ENCODE data around the gene EPB41. TPM values are rescaled to one million over a fixed set of nuclear protein-coding genes. Genes with fewer than 3 reads are reported as not detected.
"Not testable (repeated sequence)": the region's sequence is repeated elsewhere in the genome, so short reads cannot be mapped to it uniquely, and the experiment has no call there.

Gene EPB41
- total RNA-seq, 2 experiments from 2014 or later = 67.6 to 71.0 TPM

- peaks cover 67% of the 10 kb centered on the region for H3K4me1 Mint-ChIP-seq (ENCODE audit: low read depth)
- ChIA-PET POLR2A (interaction anchor here (2.7 kb wide), 1 partner anchor 14 kb away, joined by 13 read pairs; the partner anchor contains the start of gene EPB41), CTCF (interaction anchor here (0.7 to 2.4 kb wide), 2 partner anchors 9 to 46 kb away, joined by 3 to 7 read pairs; no protein-coding TSS in a partner anchor)
- H3K4me3 Mint-ChIP-seq = peak overlapping the region; percentile 57
- H3K27me3 Mint-ChIP-seq = no peaks in the 10 kb centered on the region
- H3K27ac Mint-ChIP-seq = peak overlapping the region; percentile 85
- H3K9me3 Mint-ChIP-seq = no peaks in the 10 kb centered on the region
- intact Hi-C loops (cut with micrococcal nuclease) = loop anchor here (5.0 kb wide), 1 partner anchor 41 kb away; no protein-coding TSS in a partner anchor
- H3K36me3 Mint-ChIP-seq = no peaks in the 10 kb centered on the region
- no peak for DNase-seq
These were observed 14.1 kb downstream of the EPB41 start for GRCh38 chr1:28928314-28928941.

GRCh38 chr1:28933277-28933676, 18.9 kb downstream of the EPB41 start:
- H3K4me3 Mint-ChIP-seq = peak overlapping the region; percentile 3
- H3K4me1 Mint-ChIP-seq (ENCODE audit: low read depth) = peaks cover 72% of the 10 kb centered on the region
- intact Hi-C loops (cut with micrococcal nuclease) = loop anchor here (2.0 kb wide), 1 partner anchor 30 kb away; no protein-coding TSS in a partner anchor
- ChIA-PET POLR2A (no interaction called here), CTCF (interaction anchor here (1.3 kb wide), 1 partner anchor 101 kb away, joined by 4 read pairs; no protein-coding TSS in a partner anchor)
- H3K9me3 Mint-ChIP-seq = peaks cover 6% of the 10 kb centered on the region
- H3K27ac Mint-ChIP-seq = peak overlapping the region; percentile 1
- no peak for DNase-seq
- H3K36me3 Mint-ChIP-seq = peaks cover 6% of the 10 kb centered on the region
- H3K27me3 Mint-ChIP-seq = no peaks in the 10 kb centered on the region

- peaks cover 69% of the 10 kb centered on the region for H3K4me1 Mint-ChIP-seq (ENCODE audit: low read depth)
- intact Hi-C loops (cut with micrococcal nuclease) = loop anchor here (2.0 kb wide), 1 partner anchor 29 kb away; no protein-coding TSS in a partner anchor
- ChIA-PET CTCF (no interaction called here), POLR2A (no interaction called here)
- H3K4me3 Mint-ChIP-seq = peak overlapping the region; percentile 2
- no peaks in the 10 kb centered on the region for H3K27me3 Mint-ChIP-seq
- no peak for DNase-seq
- peak overlapping the region; percentile 40 for H3K27ac Mint-ChIP-seq
- peaks cover 6% of the 10 kb centered on the region for H3K9me3 Mint-ChIP-seq
- H3K36me3 Mint-ChIP-seq = peaks cover 6% of the 10 kb centered on the region
These were observed 19.5 kb downstream of the EPB41 start for GRCh38 chr1:28933918-28934317.

GRCh38 chr1:28934676-28935075, 20.3 kb downstream of the EPB41 start:
- intact Hi-C loops (cut with micrococcal nuclease) = no loop called here
- Mint-ChIP-seq H3K27ac (no peak overlapping the region), H3K9me3 (peaks cover 6% of the 10 kb centered on the region), H3K4me1 (ENCODE audit: low read depth) (peaks cover 72% of the 10 kb centered on the region), H3K36me3 (peaks cover 6% of the 10 kb centered on the region), H3K4me3 (no peak overlapping the region), H3K27me3 (no peaks in the 10 kb centered on the region)
- DNase-seq = no peak
- CTCF ChIA-PET = no interaction called here
- POLR2A ChIA-PET = no interaction called here

- Mint-ChIP-seq H3K36me3 (peaks cover 6% of the 10 kb centered on the region), H3K27me3 (no peaks in the 10 kb centered on the region), H3K9me3 (peaks cover 6% of the 10 kb centered on the region), H3K4me3 (no peak overlapping the region), H3K4me1 (ENCODE audit: low read depth) (peaks cover 74% of the 10 kb centered on the region), H3K27ac (no peak overlapping the region)
- DNase-seq = no peak
- ChIA-PET CTCF (interaction anchor here (0.6 to 1.0 kb wide), 3 partner anchors 53 to 97 kb away, joined by 3 read pairs; no protein-coding TSS in a partner anchor), POLR2A (no interaction called here)
- intact Hi-C loops (cut with micrococcal nuclease) = no loop called here
These were observed 20.9 kb downstream of the EPB41 start for GRCh38 chr1:28935293-28935692.

GRCh38 chr1:28936094-28936493, 21.7 kb downstream of the EPB41 start:
- Mint-ChIP-seq H3K4me1 (ENCODE audit: low read depth) (peaks cover 75% of the 10 kb centered on the region), H3K27ac (no peak overlapping the region), H3K9me3 (peaks cover 6% of the 10 kb centered on the region), H3K4me3 (no peak overlapping the region), H3K27me3 (no peaks in the 10 kb centered on the region), H3K36me3 (peaks cover 6% of the 10 kb centered on the region)
- no peak for DNase-seq
- POLR2A ChIA-PET = no interaction called here
- CTCF ChIA-PET = interaction anchor here (0.6 kb wide), 1 partner anchor 86 kb away, joined by 3 read pairs; no protein-coding TSS in a partner anchor
- intact Hi-C loops (cut with micrococcal nuclease) = no loop called here

GRCh38 chr1:28936528-28936927, 22.2 kb downstream of the EPB41 start:
- intact Hi-C loops (cut with micrococcal nuclease) = no loop called here
- Mint-ChIP-seq H3K4me3 (no peak overlapping the region), H3K9me3 (peaks cover 6% of the 10 kb centered on the region), H3K4me1 (ENCODE audit: low read depth) (peaks cover 76% of the 10 kb centered on the region), H3K27ac (no peak overlapping the region), H3K36me3 (peaks cover 6% of the 10 kb centered on the region), H3K27me3 (no peaks in the 10 kb centered on the region)
- POLR2A ChIA-PET = no interaction called here
- CTCF ChIA-PET = no interaction called here
- no peak for DNase-seq

- H3K4me1 Mint-ChIP-seq (ENCODE audit: low read depth) = peaks cover 56% of the 10 kb centered on the region
- H3K27me3 Mint-ChIP-seq; intact Hi-C loops (cut with micrococcal nuclease); H3K27ac Mint-ChIP-seq; H3K4me3 Mint-ChIP-seq; POLR2A ChIA-PET; H3K9me3 Mint-ChIP-seq; H3K36me3 Mint-ChIP-seq; CTCF ChIA-PET; DNase-seq: not testable (repeated sequence)
These were observed 29.2 kb downstream of the EPB41 start for GRCh38 chr1:28943581-28943980.

- no peaks in the 10 kb centered on the region for H3K9me3 Mint-ChIP-seq
- DNase-seq = no peak
- no peak overlapping the region for H3K4me3 Mint-ChIP-seq
- no peaks in the 10 kb centered on the region for H3K27me3 Mint-ChIP-seq
- ChIA-PET POLR2A (no interaction called here), CTCF (interaction anchor here (0.6 to 1.0 kb wide), 3 partner anchors 11 to 90 kb away, joined by 3 read pairs; no protein-coding TSS in a partner anchor)
- peaks cover 37% of the 10 kb centered on the region for H3K4me1 Mint-ChIP-seq (ENCODE audit: low read depth)
- no peak overlapping the region for H3K27ac Mint-ChIP-seq
- no peaks in the 10 kb centered on the region for H3K36me3 Mint-ChIP-seq
- intact Hi-C loops (cut with micrococcal nuclease) = no loop called here
These were observed 35.6 kb downstream of the EPB41 start for GRCh38 chr1:28950006-28950405.

- DNase-seq = no peak
- ChIA-PET CTCF (interaction anchor here (0.6 kb wide), 1 partner anchor 29 kb away, joined by 3 read pairs; no protein-coding TSS in a partner anchor), POLR2A (interaction anchor here (0.6 kb wide), 1 partner anchor 385 kb away, joined by 3 read pairs; no protein-coding TSS in a partner anchor)
- H3K4me3 Mint-ChIP-seq = no peak overlapping the region
- H3K4me1 Mint-ChIP-seq (ENCODE audit: low read depth) = peaks cover 39% of the 10 kb centered on the region
- no peaks in the 10 kb centered on the region for H3K9me3 Mint-ChIP-seq
- H3K27me3 Mint-ChIP-seq = no peaks in the 10 kb centered on the region
- no peaks in the 10 kb centered on the region for H3K36me3 Mint-ChIP-seq
- H3K27ac Mint-ChIP-seq = no peak overlapping the region
- intact Hi-C loops (cut with micrococcal nuclease) = no loop called here
These were observed 36.1 kb downstream of the EPB41 start for GRCh38 chr1:28950449-28950848.

GRCh38 chr1:28954126-28954726, 39.9 kb downstream of the EPB41 start:
- H3K9me3 Mint-ChIP-seq = no peaks in the 10 kb centered on the region
- H3K27me3 Mint-ChIP-seq = no peaks in the 10 kb centered on the region
- H3K27ac Mint-ChIP-seq = no peak overlapping the region
- CTCF ChIA-PET = interaction anchor here (1.0 kb wide), 1 partner anchor 77 kb away, joined by 4 read pairs; no protein-coding TSS in a partner anchor
- H3K4me3 Mint-ChIP-seq = no peak overlapping the region
- no peaks in the 10 kb centered on the region for H3K36me3 Mint-ChIP-seq
- POLR2A ChIA-PET = no interaction called here
- peaks cover 43% of the 10 kb centered on the region for H3K4me1 Mint-ChIP-seq (ENCODE audit: low read depth)
- intact Hi-C loops (cut with micrococcal nuclease) = no loop called here
- no peak for DNase-seq

GRCh38 chr1:28956038-28956464, 41.7 kb downstream of the EPB41 start:
- ChIA-PET CTCF (interaction anchor here (0.6 kb wide), 1 partner anchor 79 kb away, joined by 3 read pairs; no protein-coding TSS in a partner anchor), POLR2A (no interaction called here)
- H3K9me3 Mint-ChIP-seq = no peaks in the 10 kb centered on the region
- intact Hi-C loops (cut with micrococcal nuclease) = no loop called here
- no peaks in the 10 kb centered on the region for H3K36me3 Mint-ChIP-seq
- no peaks in the 10 kb centered on the region for H3K27me3 Mint-ChIP-seq
- no peak overlapping the region for H3K4me3 Mint-ChIP-seq
- DNase-seq = no peak
- no peak overlapping the region for H3K27ac Mint-ChIP-seq
- peaks cover 41% of the 10 kb centered on the region for H3K4me1 Mint-ChIP-seq (ENCODE audit: low read depth)
